HG03159 (cell line): ENCODE data around the gene TRIM38.
"Not testable (repeated sequence)": the region's sequence is repeated elsewhere in the genome, so short reads cannot be mapped to it uniquely, and the experiment has no call there.

Experiments
- ATAC-seq: cut with Tn5 transposase; IDR thresholded peaks from one replicate; pipeline ENCODE4 v1.9.1; 2021; ENCODE audit warnings: mild to moderate bottlenecking, moderate library complexity; ENCODE audit not compliant: unreplicated experiment

The TRIM38 gene

GRCh38 chr6:25962149-25963127, at the start of gene TRIM38:
TRIM38 (plus strand) TSS chr6:25962802; CDS start chr6:25966523, 3,721 bp downstream.
- ATAC-seq: peak; percentile 79

GRCh38 chr6:25913741-25914140, 48.9 kb upstream of the TRIM38 start:
- ATAC-seq: no peak

- ATAC-seq: no peak
These were observed 46.3 kb upstream of the TRIM38 start for GRCh38 chr6:25916330-25916729.

GRCh38 chr6:25916789-25917490, 45.7 kb upstream of the TRIM38 start:
- no peak for ATAC-seq

- ATAC-seq: no peak
These were observed 44.4 kb upstream of the TRIM38 start for GRCh38 chr6:25918083-25918683.

- ATAC-seq: no peak
These were observed 42.9 kb upstream of the TRIM38 start for GRCh38 chr6:25919657-25920056.

GRCh38 chr6:25921525-25922203, 40.9 kb upstream of the TRIM38 start:
- ATAC-seq: no peak

- ATAC-seq: no peak
These were observed 40.3 kb upstream of the TRIM38 start for GRCh38 chr6:25922301-25922700.

- no peak for ATAC-seq
These were observed 36.7 kb upstream of the TRIM38 start for GRCh38 chr6:25925876-25926275.

GRCh38 chr6:25927178-25927577, 35.4 kb upstream of the TRIM38 start:
- ATAC-seq: no peak

GRCh38 chr6:25927756-25928216, 34.8 kb upstream of the TRIM38 start:
- ATAC-seq: no peak

- ATAC-seq: no peak
These were observed 33.9 kb upstream of the TRIM38 start for GRCh38 chr6:25928562-25929324.

GRCh38 chr6:25929785-25930184, 32.8 kb upstream of the TRIM38 start:
- ATAC-seq: not testable (repeated sequence)

GRCh38 chr6:25930532-25931410, 31.8 kb upstream of the TRIM38 start, which contains the start of gene SLC17A2:
SLC17A2 (minus strand) TSS chr6:25930691; CDS start chr6:25925796, 4,895 bp downstream.
- ATAC-seq: no peak

GRCh38 chr6:25931411-25931709, 31.2 kb upstream of the TRIM38 start:
- no peak for ATAC-seq

GRCh38 chr6:25934156-25934555, 28.4 kb upstream of the TRIM38 start:
- ATAC-seq: no peak

- no peak for ATAC-seq
These were observed 27.8 kb upstream of the TRIM38 start for GRCh38 chr6:25934735-25935313.

- no peak for ATAC-seq
These were observed 26.6 kb upstream of the TRIM38 start for GRCh38 chr6:25935953-25936352.

GRCh38 chr6:25939593-25939992, 23.0 kb upstream of the TRIM38 start:
- ATAC-seq: no peak
